GM10847 (cell line): ENCODE results near the gene PRMT2.

Experiments used
- POLR2A ChIP-seq: IDR thresholded peaks from 2 replicates; pipeline ENCODE4 v1.6.1; 2011; ENCODE audit not compliant: insufficient read length; ENCODE audit errors: extremely low read depth

PRMT2 gene

DNA sequence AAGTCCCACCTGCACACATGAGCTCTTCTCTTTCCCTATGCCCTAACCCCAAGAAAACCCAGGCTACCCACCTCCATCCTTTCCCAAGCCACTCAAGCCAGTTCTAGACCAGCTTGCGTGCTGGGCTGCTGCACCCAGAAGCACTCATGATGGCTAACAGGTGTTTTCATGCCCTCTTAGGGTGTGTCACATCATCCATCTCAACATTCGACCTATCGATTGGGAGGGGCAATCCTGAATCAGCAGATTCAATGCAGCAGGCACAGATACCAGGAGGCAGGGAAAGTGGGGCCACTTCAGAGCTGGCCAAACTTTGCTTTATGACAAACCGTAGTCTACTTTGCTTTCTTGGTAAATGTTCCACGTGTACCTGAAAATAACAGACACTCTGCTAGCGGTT, 6.6 kb upstream of the PRMT2 start:
- TF ChIP-seq POLR2A = no peak

DNA sequence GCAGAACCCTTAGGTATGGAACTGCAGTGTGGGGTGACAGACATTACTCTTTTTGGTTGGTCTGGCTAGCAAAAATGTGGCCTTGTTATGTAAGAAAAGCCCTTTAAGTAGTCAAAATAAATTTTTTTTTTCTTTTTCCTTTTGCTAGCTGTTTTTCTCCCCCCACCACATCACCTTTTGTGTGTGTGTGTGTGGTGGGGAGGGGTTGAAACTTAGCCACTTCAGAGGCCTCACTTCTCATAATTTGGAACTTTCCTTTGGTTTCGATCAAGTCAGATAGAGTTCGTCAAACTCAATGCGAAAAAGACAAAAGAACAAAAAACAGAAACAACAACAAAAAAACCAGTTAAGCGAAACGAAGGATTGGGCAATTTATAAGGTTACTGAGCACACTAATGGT, 1.9 kb upstream of the PRMT2 start:
- no peak for TF ChIP-seq POLR2A

DNA sequence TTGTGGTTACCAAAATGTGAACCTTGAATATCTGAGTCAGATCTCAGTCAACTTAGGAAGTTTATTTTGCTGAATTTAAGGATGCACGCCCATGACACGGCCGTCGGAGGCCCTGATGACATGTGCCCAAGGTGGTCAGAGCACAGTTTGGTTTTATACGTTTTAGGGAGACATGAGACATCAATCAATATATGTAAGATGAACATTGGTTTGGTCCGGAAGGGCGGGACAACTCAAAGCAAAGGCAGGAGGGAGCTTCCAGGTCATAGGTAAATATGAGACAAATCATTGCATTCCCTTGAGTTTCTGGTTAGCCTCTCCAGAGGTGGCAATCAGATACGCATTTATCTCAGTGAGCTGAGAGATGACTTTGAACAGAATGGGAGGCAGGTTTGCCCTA, 1.0 kb upstream of the PRMT2 start:
- TF ChIP-seq POLR2A = no peak

DNA sequence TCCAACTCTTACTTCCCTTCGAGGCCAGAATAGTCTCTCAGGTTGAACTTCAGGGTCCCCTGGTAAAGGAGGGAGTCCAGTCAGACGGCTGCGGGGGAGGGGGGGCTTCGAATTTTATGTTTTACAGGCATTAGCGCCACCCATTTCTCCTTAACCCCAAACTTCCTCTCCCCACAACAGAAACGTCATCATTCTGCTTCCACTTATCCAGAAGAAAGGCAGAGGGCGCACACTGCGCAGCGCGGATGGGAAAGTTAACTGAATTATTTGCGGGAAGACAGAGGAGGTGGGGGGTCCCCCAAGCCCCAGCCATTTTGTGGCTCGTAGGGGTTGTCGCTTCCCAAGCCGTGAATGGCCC, 529 bp upstream of the PRMT2 start:
- no peak for TF ChIP-seq POLR2A

DNA sequence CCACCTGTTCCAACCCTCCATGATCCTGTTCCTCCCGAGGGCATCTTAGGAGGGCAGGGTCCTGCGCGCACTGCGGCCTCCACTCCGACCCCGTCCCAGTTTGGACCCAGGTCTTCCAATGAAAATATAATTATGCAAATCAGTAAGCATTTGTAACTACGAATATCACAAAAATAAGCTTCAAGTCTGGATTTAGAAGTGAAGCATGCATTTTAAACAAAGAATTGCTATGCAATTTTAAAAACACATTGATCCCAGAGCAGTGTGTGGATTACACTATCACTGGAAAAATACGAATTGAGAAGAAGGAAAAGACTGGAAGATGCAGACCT, 673 bp downstream of the PRMT2 start:
- no peak for TF ChIP-seq POLR2A

DNA sequence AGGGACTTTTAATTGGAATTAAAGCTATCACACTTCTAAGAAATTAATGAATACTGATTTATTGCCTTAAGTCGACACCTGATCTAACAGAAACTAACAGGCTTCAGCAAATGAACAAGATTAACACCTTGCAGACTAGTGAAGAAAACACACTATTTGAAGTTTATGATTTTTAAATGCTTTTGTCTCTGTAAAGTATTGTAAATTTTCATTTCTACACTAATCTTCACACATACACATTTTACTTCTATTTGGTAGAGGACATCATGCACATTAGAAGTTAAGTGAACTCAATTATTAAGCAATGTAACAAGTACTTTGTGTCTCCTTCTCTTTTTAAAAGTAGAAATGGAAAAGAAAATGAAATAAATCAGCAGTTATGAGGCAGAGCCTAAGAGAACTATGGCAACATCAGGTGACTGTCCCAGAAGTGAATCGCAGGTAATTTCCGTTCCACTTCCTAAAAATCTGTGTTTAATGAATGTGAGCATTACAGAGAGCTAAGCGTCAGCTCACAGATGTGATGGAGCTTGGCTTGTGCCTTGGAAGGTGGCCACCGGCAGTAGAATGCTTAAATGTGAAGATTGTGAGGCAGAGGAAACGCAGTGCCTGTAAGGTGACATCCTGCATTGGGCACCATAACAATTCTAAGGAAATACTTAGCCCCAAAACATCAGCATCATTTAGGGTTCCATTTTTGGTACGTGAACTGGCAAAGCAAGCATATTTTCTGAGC, 1.2 kb downstream of the PRMT2 start:
- TF ChIP-seq POLR2A = no peak

DNA sequence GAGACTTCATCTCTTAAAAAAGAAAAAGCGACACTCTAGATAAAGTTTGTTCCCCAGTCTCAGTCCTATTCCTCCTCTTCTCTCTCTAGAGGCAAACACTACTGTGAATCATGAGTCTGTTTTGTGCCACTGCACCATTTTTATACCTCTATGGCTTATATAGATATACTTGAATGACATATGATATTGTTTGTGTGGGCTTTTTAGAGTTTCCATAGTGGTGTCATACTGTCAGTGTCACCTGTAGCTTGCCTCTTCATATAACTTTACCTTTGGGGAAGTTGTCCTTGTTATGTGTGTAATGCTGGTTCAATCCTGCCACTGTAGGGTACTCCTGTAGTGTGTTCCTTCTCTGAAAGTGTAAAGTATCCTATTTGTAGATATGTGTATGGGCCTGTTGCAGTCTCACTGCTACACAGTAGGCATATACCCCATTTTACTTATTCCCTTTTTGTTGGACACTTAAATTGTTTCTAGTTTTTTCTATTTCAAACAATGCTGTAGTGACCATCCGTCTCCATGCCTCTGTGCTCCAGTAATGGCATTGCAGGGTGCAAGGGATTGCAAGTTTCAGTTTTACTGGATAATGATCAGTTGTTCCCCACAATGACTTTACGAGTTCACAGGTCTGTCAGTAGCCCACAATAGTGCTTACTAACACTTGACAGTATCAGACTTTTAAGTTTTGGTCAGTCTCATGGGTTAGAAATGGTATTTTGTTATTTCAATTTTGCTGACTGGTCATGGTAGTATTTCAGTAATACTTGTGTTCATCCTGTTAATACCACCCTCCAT, 2.7 kb downstream of the PRMT2 start:
- no peak for TF ChIP-seq POLR2A

DNA sequence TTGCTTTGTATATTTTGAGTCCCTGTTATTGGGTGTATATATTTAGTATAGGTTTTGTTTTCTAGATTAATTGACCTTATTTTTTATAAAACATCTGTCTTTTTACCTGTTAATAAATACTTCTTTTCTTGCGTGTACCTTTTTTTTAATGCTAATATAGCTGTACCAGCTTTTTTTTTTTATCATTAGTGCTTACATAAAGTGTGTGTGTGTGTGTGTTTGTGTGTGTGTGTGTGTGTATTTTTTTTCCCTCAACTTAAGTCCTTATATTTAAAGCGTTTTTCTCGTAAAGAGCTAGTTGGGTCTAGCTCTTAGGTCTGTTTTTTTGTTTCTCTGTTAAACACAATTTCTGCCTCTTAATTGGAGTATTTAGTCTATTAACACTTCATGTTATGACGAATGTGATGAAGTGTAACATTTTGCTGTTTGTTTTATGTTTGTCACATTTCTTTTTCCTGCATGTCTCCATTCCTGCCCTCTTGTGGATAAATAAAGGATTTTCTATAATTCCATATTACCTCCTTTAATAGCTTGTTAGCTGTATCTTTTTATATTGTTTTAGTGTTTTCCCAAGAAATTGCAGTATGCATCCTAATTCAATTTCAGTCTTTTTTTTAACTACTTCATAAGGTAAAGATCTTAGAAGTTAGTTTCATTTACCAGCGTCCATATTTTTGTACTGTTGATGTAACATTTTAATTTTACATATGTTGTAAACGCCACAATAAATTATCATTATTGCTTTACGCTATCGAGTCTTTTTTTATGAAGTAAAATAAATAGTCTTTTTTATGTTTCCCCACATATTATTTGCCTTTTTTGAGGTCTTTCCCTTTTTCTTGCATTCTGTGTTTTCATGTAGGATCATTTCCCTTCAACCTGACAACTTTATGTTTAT, 4.3 kb downstream of the PRMT2 start:
- TF ChIP-seq POLR2A = no peak

DNA sequence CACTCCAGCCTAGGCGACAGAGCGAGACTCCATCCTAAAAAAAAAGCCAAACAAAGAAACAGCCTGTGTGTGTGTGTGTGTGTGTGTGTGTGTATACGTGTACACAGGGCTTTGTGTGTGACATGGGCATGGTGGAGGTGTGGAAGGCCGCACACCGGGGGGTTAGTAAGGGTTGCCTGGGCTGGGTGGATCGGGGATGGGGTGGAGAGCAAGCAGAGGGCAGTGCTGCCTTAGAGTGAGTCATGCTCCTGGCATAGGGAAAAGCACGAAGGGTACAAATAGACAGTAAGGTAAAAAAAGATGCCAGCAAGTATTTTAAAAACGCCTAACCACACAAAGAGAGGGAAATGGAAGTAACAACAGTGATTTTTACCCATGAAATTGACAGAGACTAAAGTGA, 6.2 kb downstream of the PRMT2 start:
- TF ChIP-seq POLR2A = no peak

DNA sequence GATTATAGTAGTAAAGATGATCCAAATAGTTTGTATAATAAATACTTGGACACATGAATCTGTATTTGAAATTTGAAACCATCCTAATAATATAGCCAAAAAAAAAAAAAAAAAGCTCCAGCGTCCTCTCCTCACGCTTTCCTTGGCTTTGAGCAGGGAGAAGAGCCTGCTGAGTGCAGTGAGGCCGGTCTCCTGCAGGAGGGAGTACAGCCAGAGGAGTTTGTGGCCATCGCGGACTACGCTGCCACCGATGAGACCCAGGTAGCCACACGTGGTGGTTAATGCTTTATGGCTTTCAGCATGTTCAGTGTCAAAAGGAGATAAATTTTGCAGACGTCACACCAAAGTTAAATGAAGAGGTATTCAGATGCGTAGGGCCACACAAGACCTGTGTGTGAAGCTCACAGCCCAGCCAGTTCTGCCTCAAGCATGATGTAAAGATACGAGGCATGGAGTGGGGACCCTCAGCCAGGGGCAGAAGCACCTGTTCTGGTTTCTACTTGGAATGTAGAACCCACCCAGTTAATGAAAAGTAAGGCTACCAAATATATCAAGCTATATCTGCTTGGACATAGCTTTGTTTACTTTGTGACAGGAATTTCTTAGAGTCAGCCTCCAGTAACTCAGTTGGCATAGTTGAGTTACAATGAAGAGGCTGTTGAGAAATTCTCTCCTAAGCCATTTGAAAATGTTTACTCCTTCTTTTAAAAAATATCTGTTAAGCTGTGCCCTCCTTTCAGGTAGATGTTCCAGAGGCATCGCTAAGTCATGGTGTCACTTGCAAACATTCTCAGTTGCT, 8.1 kb downstream of the PRMT2 start:
- no peak for TF ChIP-seq POLR2A

DNA sequence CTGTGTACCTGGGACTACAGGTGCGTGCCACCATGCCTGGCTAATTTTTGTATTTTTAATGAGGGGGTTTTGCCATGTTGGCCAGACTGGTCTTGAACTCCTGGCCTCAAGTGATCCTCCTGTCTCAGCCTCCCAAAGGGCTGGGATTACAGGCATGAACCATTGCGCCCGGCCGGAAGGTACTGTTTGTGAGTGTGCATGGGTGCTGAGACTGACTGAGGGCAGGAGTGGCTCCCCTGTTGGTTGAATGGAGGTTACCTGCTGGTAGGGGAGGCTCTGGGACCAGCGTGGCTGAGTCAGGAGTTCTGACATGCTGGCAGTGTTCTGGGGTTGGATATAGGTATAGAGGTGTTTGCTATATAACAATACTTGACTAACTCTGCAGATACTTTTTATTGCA, 10.4 kb downstream of the PRMT2 start:
- TF ChIP-seq POLR2A = no peak

DNA sequence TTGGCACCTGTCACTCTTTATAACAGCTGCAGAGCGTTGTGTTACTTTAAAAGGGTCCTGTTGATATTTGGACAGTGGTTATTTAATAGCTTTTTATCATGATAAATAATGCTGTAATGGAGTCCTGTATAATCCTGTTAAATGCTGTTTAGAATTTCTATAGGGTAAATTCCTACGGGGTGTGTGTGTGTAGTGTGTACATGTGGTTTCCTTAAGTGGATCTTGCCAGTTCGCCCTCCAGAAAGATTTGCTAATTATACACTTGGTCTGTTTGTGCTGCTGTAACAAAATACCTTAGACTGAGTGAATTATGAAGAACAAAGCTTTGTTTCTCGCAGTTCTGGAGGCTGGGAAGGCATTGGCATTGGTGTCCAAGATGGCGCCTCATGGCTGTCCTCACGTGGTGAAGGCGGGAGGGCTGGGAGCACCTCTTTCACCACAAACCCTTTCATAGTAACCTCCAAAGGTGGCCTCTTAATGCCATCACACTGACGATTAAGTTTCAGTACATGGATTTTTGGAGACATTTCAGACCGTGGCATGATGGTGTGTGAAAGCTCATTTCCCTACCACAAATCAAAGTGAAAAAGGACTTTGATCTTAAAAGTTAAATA, 11.2 kb downstream of the PRMT2 start:
- no peak for TF ChIP-seq POLR2A

DNA sequence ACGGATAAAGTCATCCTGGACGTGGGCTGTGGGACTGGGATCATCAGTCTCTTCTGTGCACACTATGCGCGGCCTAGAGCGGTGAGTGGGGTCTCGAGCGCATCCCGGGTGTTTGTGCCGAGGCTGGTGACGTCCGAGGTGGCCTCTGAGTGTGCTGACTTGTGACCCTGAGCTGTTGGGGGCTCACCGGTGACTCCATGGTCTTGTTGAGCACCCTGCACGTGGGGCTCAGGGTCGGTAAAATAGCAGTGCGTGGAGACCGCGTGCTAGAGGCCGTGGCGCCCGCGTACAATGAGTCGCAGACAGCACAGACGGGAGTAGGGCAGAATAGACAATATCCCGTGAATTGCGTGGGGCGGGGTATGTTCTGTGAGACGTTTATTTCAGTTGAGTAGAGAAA, 13.1 kb downstream of the PRMT2 start:
- TF ChIP-seq POLR2A = no peak

DNA sequence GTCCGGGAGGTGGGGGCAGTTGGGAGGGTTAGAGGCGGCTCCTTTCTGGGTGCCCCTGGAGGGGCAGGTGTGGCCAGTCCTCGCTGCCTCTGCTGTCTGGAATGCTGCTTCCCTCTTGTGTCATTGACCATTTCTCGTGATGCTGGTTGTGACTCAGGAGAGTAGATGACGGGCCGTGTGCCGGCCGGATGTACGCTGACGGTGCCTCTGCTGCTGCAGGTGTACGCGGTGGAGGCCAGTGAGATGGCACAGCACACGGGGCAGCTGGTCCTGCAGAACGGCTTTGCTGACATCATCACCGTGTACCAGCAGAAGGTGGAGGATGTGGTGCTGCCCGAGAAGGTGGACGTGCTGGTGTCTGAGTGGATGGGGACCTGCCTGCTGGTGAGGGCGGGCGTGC, 13.9 kb downstream of the PRMT2 start:
- no peak for TF ChIP-seq POLR2A
